Adrenal gland (tissue), 5 donors: ENCODE results near the gene CDCA4.

ENCODE experiments used
- POLR2A ChIP-seq, 2 donors: fragments of 450-650 bp; IDR thresholded peaks; one replicate each; pipeline ENCODE4 v1.6.1; 2017; ENCODE audit warnings: antibody characterized with exemption in 2 of 2, mild to moderate bottlenecking in 2 of 2, moderate library complexity in 1 of 2
- TF ChIP-seq, protein P1 (sequence below), 6 experiments: fragments of 450-650 bp in 4 of 6; fragments of 200-600 bp in 2 of 6; sonication (generic) in 1 of 6; IDR thresholded peaks; 1 replicate in 5 of 6; 2 replicates in 1 of 6; pipeline versions ENCODE4 v1.5.1 to v1.8.0; 2016 to 2021; ENCODE audit warnings: antibody characterized with exemption in 6 of 6, mild to moderate bottlenecking in 2 of 6, moderate library complexity in 1 of 6
- donor health status: DM: no; HTN: no; CAD: no.

DNA sequence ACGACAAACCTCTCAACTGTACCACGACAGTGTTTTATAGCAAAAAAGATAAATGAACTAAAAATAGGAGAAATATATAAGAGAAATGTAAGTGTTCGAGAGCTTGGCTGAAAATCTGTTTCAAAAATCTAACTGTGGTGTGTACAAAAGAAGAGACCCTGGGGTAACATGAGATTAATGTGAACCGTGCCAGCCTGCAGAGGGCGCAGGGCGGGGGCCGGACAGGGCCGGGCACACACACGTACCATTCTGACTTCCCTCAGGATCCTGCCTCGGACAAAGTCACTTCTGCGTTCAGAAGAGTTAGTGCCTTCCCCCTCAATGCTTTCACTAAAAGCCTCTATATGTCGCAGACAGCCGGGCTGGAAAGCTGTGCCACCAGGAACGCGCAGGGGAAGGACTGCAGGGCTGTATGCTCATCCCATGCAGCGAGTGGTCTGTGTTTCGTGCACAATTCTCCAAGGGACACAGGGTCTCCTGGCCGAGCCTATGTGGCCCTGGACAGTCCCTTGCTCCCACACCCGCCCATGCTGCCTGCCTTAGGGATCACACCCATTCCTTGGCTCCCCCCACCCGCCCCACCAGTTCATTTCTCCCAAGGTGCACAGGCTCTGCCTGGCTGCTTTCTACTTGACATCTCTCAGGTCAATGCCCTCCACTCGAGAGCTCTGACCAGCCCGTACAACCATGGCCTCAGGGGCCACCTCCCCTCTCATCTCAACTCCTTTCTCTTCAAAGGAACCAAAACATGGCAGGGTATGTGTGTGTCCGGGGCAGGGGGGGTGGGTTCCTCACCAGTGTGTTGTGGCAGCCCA is 8.5 kb downstream of the CDCA4 start:
- TF ChIP-seq, protein P1, sequence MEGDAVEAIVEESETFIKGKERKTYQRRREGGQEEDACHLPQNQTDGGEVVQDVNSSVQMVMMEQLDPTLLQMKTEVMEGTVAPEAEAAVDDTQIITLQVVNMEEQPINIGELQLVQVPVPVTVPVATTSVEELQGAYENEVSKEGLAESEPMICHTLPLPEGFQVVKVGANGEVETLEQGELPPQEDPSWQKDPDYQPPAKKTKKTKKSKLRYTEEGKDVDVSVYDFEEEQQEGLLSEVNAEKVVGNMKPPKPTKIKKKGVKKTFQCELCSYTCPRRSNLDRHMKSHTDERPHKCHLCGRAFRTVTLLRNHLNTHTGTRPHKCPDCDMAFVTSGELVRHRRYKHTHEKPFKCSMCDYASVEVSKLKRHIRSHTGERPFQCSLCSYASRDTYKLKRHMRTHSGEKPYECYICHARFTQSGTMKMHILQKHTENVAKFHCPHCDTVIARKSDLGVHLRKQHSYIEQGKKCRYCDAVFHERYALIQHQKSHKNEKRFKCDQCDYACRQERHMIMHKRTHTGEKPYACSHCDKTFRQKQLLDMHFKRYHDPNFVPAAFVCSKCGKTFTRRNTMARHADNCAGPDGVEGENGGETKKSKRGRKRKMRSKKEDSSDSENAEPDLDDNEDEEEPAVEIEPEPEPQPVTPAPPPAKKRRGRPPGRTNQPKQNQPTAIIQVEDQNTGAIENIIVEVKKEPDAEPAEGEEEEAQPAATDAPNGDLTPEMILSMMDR (IDR thresholded peaks at IDR 0.05), result peak in 3 of 6 experiments; percentile 20 to 38 (median 25)
- no peak for TF ChIP-seq POLR2A (IDR thresholded peaks at IDR 0.05)
